ENCODE data around the gene CHRNA7.
"Not testable (repeated sequence)": the region's sequence is repeated elsewhere in the genome, so short reads cannot be mapped to it uniquely, and the experiment has no call there.

The CHRNA7 gene

DNA sequence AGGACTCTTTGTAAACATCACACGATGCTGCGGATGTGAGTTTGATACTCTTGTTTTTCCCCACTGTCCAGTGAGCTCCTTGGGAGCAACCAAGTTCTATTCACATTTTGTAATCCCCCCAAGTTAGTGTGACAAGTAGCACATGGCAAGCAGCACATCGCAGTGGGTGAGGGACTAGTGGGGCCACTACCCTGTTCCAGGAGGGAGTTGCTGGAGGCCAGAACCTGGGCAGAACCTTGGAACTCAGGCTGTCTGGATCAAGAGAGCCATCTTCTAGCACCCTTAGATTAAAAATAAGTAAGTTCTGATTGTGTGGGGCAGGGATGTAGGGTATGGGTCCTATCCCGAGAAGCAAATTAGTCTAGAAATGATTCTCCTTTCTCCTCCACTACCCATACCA lies 91.7 kb downstream of the CHRNA7 start:
- no peak for DNase-seq

GRCh38 chr15:32123473-32123872 lies 93.2 kb downstream of the CHRNA7 start:
- DNase-seq, result no peak

GRCh38 chr15:32124726-32125125 lies 94.4 kb downstream of the CHRNA7 start:
- DNase-seq, result no peak

- no peak for DNase-seq
These were observed 95.3 kb downstream of the CHRNA7 start for GRCh38 chr15:32125595-32125994.

GRCh38 chr15:32129815-32130214 lies 99.5 kb downstream of the CHRNA7 start:
- DNase-seq, result no peak

DNA sequence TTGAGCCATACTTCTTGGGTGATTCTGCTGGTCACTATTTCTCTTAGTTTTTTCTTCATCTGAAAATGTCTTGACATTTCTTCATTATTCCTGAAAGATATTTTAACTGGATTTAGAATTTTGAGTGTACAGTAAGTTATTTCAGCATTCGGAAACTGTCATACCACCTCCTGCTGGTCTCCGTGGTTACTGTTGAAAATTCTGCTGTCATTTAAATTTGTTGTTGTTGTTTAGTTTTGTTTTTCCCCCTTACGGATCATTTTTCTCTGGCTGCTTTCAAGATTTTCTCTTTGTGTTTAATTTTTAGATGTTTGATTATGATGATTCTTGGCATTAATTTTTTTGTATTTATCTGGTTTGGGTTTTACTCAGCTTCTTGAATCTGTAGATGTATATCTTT lies 100.5 kb downstream of the CHRNA7 start:
- DNase-seq, result no peak

GRCh38 chr15:32131803-32132202 lies 101.5 kb downstream of the CHRNA7 start:
- no peak for DNase-seq

DNA sequence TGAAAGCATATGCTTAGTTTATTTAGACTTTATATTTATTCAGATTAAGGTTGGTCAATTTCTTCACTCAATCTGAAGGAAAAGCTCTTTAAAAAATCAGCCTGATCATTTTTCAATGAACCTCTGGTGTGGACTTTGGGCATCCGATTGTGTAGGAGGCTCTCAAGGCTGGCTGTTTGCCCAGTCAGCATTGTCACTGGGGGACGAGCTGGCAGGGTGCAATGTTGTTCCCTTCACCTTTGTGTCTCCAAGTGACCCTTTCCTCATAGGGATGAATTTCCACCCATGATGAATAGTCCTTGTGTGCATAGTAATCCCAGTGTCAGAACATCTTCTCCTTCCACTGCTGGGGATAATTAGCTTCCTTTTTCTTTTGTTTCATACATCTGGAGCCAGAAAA lies 102.5 kb downstream of the CHRNA7 start:
- no peak for DNase-seq

DNA sequence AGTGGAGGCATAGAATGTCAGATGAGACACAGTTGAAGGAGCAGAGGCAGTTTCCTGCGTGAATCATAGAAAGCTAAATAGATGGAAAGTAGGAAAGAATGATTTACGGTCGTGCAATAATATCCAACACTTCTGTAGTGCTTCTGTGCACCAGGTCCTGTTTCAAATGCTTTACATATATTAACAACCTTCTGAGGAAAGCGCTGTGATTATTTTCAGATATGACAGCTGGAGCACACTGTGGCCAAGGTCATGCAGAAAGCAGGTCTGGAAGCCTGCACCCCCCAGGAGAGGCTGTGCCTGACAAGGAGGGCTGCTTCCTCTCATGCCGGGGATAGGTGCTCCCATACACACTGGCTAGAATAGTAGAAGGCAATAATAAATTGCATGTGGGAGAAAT lies 104.5 kb downstream of the CHRNA7 start:
- DNase-seq, result no peak

DNA sequence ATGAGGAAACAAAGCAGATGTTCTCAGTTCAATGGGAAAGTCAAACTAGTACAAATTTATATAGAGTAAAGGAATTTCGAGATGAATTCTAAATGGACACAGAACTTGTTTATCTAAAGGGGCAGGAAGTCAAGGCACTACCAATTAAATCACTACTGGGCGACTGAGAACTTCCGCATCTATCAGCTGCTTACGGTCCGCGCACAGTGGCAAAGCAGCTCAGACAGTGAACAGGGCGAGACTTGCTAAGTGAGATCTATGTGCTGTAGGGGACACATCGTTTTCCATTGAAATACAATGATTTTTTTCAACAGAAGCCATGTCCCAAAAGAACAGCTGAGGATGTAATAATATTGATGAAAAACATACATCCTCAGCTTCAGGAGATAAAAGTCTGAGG lies 105.0 kb downstream of the CHRNA7 start:
- no peak for DNase-seq

- DNase-seq, result not testable (repeated sequence)
These were observed 115.2 kb downstream of the CHRNA7 start for GRCh38 chr15:32145512-32145911.

GRCh38 chr15:32148833-32149555 lies 118.7 kb downstream of the CHRNA7 start:
- DNase-seq, result no peak

GRCh38 chr15:32152574-32152973 lies 122.3 kb downstream of the CHRNA7 start:
- DNase-seq, result no peak

GRCh38 chr15:32153868-32154623 lies 123.7 kb downstream of the CHRNA7 start:
- DNase-seq, result not testable (repeated sequence)

GRCh38 chr15:32162143-32162542 lies 131.8 kb downstream of the CHRNA7 start:
- DNase-seq, result not testable (repeated sequence)

- DNase-seq, result not testable (repeated sequence)
These were observed 133.8 kb downstream of the CHRNA7 start for GRCh38 chr15:32164065-32164464.

- DNase-seq, result not testable (repeated sequence)
These were observed 134.4 kb downstream of the CHRNA7 start for GRCh38 chr15:32164747-32165146.

DNA sequence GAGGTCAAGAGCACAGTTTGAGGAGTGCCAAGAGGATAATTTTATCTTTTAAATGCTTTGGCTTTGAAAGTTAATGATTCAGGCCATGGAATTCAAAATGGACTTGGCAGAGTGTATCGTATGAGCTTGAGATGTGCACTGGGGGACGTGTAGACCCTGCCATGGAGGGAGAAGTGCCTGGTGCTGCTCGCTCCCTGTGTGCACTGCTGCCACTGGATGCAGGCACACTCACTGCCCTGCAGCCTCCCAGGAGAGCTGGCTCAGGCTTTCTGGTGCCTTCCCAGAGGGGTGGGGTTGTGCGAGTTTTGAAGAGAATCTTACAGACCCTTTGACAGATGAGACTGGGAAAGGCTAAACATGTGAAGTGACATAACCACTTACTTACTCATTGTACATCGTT lies 135.5 kb downstream of the CHRNA7 start:
- not testable (repeated sequence) for DNase-seq

GRCh38 chr15:32166270-32166669 lies 136.0 kb downstream of the CHRNA7 start:
- not testable (repeated sequence) for DNase-seq

DNA sequence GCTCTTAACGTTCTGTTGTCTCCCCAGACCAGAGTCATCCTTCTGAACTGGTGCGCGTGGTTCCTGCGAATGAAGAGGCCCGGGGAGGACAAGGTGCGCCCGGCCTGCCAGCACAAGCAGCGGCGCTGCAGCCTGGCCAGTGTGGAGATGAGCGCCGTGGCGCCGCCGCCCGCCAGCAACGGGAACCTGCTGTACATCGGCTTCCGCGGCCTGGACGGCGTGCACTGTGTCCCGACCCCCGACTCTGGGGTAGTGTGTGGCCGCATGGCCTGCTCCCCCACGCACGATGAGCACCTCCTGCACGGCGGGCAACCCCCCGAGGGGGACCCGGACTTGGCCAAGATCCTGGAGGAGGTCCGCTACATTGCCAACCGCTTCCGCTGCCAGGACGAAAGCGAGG lies 137.6 kb downstream of the CHRNA7 start:
- not testable (repeated sequence) for DNase-seq

GRCh38 chr15:32180579-32180978 lies 150.3 kb downstream of the CHRNA7 start:
- DNase-seq, result not testable (repeated sequence)

GRCh38 chr15:32193780-32194179 lies 163.5 kb downstream of the CHRNA7 start:
- not testable (repeated sequence) for DNase-seq

DNA sequence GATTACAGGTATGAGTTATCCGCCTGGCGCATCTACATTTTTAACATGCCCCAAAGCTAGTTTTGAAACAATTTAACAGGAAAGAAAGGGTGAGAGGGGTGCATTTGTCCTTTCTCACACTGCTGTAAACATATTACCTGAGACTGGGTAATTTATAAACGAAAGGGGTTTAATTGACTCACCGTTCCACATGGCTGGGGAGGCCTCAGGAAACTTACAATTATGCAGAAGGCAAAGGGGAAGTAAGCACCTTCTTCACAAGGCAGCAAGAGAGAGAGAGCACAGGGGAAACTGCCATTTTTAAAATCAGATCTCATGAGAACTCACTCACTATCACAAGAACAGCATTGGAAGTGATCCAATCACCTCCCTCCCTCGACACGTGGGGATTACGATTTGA lies 165.9 kb downstream of the CHRNA7 start:
- DNase-seq, result not testable (repeated sequence)

DNA sequence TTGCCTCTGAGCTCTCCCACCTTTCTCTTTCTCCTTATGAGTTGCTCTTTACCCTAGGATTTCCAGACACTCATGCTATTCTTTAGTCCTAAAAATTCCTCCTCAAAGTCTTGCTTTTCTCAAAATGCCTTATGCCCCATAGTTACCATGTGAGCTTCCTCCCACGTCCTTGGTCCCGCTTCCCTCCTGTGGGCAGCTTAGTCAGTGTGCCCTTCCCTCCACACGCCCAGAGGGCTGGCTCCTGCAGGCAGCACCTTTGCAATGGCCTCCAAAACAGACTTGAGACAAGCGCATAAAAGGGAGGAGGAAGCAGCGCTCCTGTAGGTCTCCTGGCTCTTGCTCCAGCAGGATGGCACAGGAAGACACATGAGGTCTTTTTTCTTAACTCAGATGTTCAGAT lies 168.6 kb downstream of the CHRNA7 start:
- DNase-seq, result not testable (repeated sequence)
